CD4-positive, alpha-beta T cell (primary cell): ENCODE results near the gene VWA5A. TPM values are rescaled to one million over a fixed set of nuclear protein-coding genes. Genes with fewer than 3 reads are reported as not detected.

Experiments
- ATAC-seq: fragments of 200-7000 bp; cut with Tn5 transposase; one replicate; pipeline ENCODE4 v1.10.0; 2022; ENCODE audit warnings: mild to moderate bottlenecking; ENCODE audit not compliant: poor library complexity
- CTCF ChIA-PET: fragments of 350-600 bp; sonication (Branson Sonifier 250); formaldehyde crosslinking; loops from one replicate; lab custom pipeline; 2021; ENCODE audit warnings: antibody characterized with exemption, inconsistent platforms; lab: Charles Lee
- POLR2A ChIA-PET: fragments of 350-600 bp; sonication (Branson Sonifier 250); formaldehyde crosslinking; loops from one replicate; lab custom pipeline; 2021; ENCODE audit warnings: antibody characterized with exemption, inconsistent platforms; lab: Charles Lee
- DNase-seq, 14 experiments: peaks; one replicate each; pipeline ENCODE4 v3.0.0-alpha.2; 2013 to 2020; ENCODE audit warnings: mixed read lengths in 2 of 14
- H3K27ac ChIP-seq, 2 donors: one replicate each; pipeline versions ENCODE4 v1.5.1 to v1.7.0; 2013; ENCODE audit warnings: low read length in 2 of 2, low read depth in 1 of 2, mild to moderate bottlenecking in 1 of 2
- H3K27me3 ChIP-seq, 2 experiments: 1 replicate in 1 of 2; 2 replicates in 1 of 2; pipeline versions ENCODE4 v1.6.1 to v1.7.0; 2013; ENCODE audit warnings: low read length in 2 of 2, control low read depth in 1 of 2, mild to moderate bottlenecking in 1 of 2, moderate library complexity in 1 of 2; ENCODE audit not compliant: insufficient read depth in 2 of 2, control insufficient read depth in 1 of 2
- H3K36me3 ChIP-seq: one replicate; pipeline ENCODE4 v1.6.1; 2013; ENCODE audit warnings: low read length, control low read depth; ENCODE audit not compliant: insufficient read depth
- H3K4me1 ChIP-seq: one replicate; pipeline ENCODE4 v1.6.1; 2013; ENCODE audit warnings: low read length, control low read depth; ENCODE audit not compliant: insufficient read depth
- H3K4me3 ChIP-seq: one replicate; pipeline ENCODE4 v1.5.1; 2013; ENCODE audit warnings: mild to moderate bottlenecking, low read length, moderate library complexity
- H3K9me3 ChIP-seq, 2 experiments: 1 replicate in 1 of 2; 2 replicates in 1 of 2; pipeline versions ENCODE4 v1.6.1 to v1.7.0; 2013; ENCODE audit warnings: low read length in 2 of 2, mild to moderate bottlenecking in 2 of 2, control low read depth in 1 of 2, moderate library complexity in 1 of 2; ENCODE audit not compliant: control insufficient read depth in 1 of 2, insufficient read depth in 1 of 2
- H3K27ac Mint-ChIP-seq: one replicate; pipeline ENCODE4 v1.8.0; 2020; ENCODE audit warnings: mixed read lengths
- H3K27me3 Mint-ChIP-seq: one replicate; pipeline ENCODE4 v1.8.0; 2021; ENCODE audit warnings: mixed read lengths
- H3K36me3 Mint-ChIP-seq: one replicate; pipeline ENCODE4 v1.8.0; 2021; ENCODE audit warnings: low read depth, mixed read lengths
- H3K4me1 Mint-ChIP-seq: one replicate; pipeline ENCODE4 v1.8.0; 2021; ENCODE audit warnings: low read depth, mixed read lengths
- H3K4me3 Mint-ChIP-seq: one replicate; pipeline ENCODE4 v1.8.0; 2020; ENCODE audit warnings: mild to moderate bottlenecking, mixed read lengths
- H3K9me3 Mint-ChIP-seq: one replicate; pipeline ENCODE4 v1.8.0; 2020; ENCODE audit warnings: mixed read lengths
- CTCF ChIP-seq: fragments of 200-600 bp; IDR thresholded peaks from one replicate; pipeline ENCODE4 v1.8.0; 2022; ENCODE audit warnings: antibody characterized with exemption, mild to moderate bottlenecking
- intact Hi-C, 2 experiments: fragments of 100-400 bp; cut with DNase I in 1 of 2; cut with micrococcal nuclease in 1 of 2; formaldehyde crosslinking; loops; one replicate each; pipeline versions ENCODE4 v1.15.1 to v1.9.0; 2023 to 2025; cut with DNase I, micrococcal nuclease
- total RNA-seq, 174 experiments: library from RNA in 2 of 174; stranded (reverse) in 2 of 174; gene quantifications; one replicate each; pipeline ENCODE4 v1.2.3 and lab custom pipeline; 2021 to 2026

Gene VWA5A
- total RNA-seq, 2 experiments from 2014 or later = 5.1 to 5.6 TPM

- Mint-ChIP-seq H3K27ac (no peak overlapping the region), H3K4me3 (no peak overlapping the region), H3K9me3 (no peaks in the 10 kb centered on the region), H3K27me3 (peaks cover 39% of the 10 kb centered on the region), H3K36me3 (no peaks in the 10 kb centered on the region), H3K4me1 (no peaks in the 10 kb centered on the region)
- H3K27me3 ChIP-seq = peaks cover 0 to 7% of the 10 kb centered on the region in 2 experiments
- H3K27ac ChIP-seq = no peak overlapping the region
- H3K36me3 ChIP-seq = no peaks in the 10 kb centered on the region
- ChIA-PET CTCF (no interaction called here), POLR2A (no interaction called here)
- H3K4me1 ChIP-seq = no peaks in the 10 kb centered on the region
- DNase-seq (peak in 2 of 14 experiments; percentile 3 to 13), ATAC-seq (no peak)
- TF ChIP-seq CTCF = no peak
- no peak overlapping the region for H3K4me3 ChIP-seq
- no peaks in the 10 kb centered on the region for H3K9me3 ChIP-seq
- intact Hi-C loops = no loop called here
Observed at GRCh38 chr11:124108156-124108555, 7.1 kb upstream of the VWA5A start.

DNA sequence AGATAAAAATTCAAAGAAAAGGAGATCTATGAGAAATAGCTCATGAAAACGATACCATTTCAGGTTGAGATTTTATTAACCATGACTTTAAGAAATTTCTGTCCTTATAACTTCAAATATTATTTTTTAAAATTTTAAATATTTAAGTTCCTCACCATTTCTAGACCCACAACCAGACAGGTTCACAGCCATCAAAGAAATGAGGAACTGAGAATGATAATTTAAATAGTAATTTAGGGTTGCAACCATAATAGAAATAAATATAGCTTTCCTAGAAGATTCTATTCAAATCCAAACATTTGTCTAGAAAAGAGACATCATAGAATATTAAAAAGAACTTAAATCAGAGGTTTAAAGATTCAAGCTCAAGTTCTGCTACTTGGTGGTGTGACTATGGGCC, 5.9 kb upstream of the VWA5A start:
- Histone ChIP-seq H3K9me3 (no peaks in the 10 kb centered on the region), H3K4me3 (no peak overlapping the region), H3K27me3 (peaks cover 0 to 2% of the 10 kb centered on the region in 2 experiments), H3K36me3 (no peaks in the 10 kb centered on the region), H3K27ac (no peak overlapping the region), H3K4me1 (no peaks in the 10 kb centered on the region)
- Mint-ChIP-seq H3K27me3 (peaks cover 30% of the 10 kb centered on the region), H3K27ac (no peak overlapping the region), H3K36me3 (no peaks in the 10 kb centered on the region), H3K4me3 (no peak overlapping the region), H3K4me1 (no peaks in the 10 kb centered on the region), H3K9me3 (no peaks in the 10 kb centered on the region)
- ChIA-PET POLR2A (no interaction called here), CTCF (no interaction called here)
- no peak for ATAC-seq
- intact Hi-C loops = no loop called here
- no peak for DNase-seq
- TF ChIP-seq CTCF = no peak

GRCh38 chr11:124110201-124110600, 5.0 kb upstream of the VWA5A start:
- Mint-ChIP-seq H3K36me3 (peaks cover under 1% of the 10 kb centered on the region), H3K4me3 (no peak overlapping the region), H3K27ac (no peak overlapping the region), H3K27me3 (peaks cover 22% of the 10 kb centered on the region), H3K9me3 (no peaks in the 10 kb centered on the region), H3K4me1 (peaks cover 6% of the 10 kb centered on the region)
- no peaks in the 10 kb centered on the region for H3K9me3 ChIP-seq
- DNase-seq (no peak), ATAC-seq (no peak)
- TF ChIP-seq CTCF = no peak
- H3K36me3 ChIP-seq = no peaks in the 10 kb centered on the region
- H3K4me1 ChIP-seq = no peaks in the 10 kb centered on the region
- intact Hi-C loops = loop anchor here in 1 of 2 experiments (10.0 kb wide), 1 partner anchor 365 kb away; the partner anchor contains the start of gene ZNF202
- H3K27ac ChIP-seq = no peak overlapping the region
- no peak overlapping the region for H3K4me3 ChIP-seq
- CTCF ChIA-PET = no interaction called here
- no peaks in the 10 kb centered on the region for H3K27me3 ChIP-seq
- POLR2A ChIA-PET = no interaction called here
